Kidney epithelial cell (primary cell): ENCODE data around the gene BAD. TPM values are rescaled to one million over a fixed set of nuclear protein-coding genes. Genes with fewer than 3 reads are reported as not detected.

Experiments used
- DNase-seq: peaks from one replicate; pipeline ENCODE4 v3.0.0-alpha.2; 2010; ENCODE audit warnings: low read depth
- H3K27me3 ChIP-seq: 2 replicates; pipeline ENCODE4 v1.6.0; 2011; ENCODE audit warnings: low read length; ENCODE audit not compliant: control insufficient read depth, insufficient read depth
- H3K36me3 ChIP-seq: 2 replicates; pipeline ENCODE4 v1.5.1; 2011; ENCODE audit warnings: low read length; ENCODE audit not compliant: control insufficient read depth, insufficient read depth
- H3K4me3 ChIP-seq: 2 replicates; pipeline ENCODE4 v1.5.1; 2011; ENCODE audit warnings: low read depth, mild to moderate bottlenecking, control low read depth, low read length
- total RNA-seq: library from RNA; depleted of rRNA; stranded (reverse); fragments of >200 nt; gene quantifications from 2 replicates; pipeline ENCODE4 v1.2.3, GENCODE V29; 2015
- TF ChIP-seq, protein P1 (sequence below): IDR thresholded peaks from 2 replicates; pipeline ENCODE4 v1.5.1; 2011; ENCODE audit warnings: mild to moderate bottlenecking, moderate library complexity, low read length, control low read depth, inconsistent platforms; ENCODE audit not compliant: insufficient read depth, poor library complexity, severe bottlenecking

BAD gene
- total RNA-seq, 1 donor from 2014 or later, result 118 TPM

- no peaks in the 10 kb centered on the region for H3K36me3 ChIP-seq
- TF ChIP-seq, protein P1, sequence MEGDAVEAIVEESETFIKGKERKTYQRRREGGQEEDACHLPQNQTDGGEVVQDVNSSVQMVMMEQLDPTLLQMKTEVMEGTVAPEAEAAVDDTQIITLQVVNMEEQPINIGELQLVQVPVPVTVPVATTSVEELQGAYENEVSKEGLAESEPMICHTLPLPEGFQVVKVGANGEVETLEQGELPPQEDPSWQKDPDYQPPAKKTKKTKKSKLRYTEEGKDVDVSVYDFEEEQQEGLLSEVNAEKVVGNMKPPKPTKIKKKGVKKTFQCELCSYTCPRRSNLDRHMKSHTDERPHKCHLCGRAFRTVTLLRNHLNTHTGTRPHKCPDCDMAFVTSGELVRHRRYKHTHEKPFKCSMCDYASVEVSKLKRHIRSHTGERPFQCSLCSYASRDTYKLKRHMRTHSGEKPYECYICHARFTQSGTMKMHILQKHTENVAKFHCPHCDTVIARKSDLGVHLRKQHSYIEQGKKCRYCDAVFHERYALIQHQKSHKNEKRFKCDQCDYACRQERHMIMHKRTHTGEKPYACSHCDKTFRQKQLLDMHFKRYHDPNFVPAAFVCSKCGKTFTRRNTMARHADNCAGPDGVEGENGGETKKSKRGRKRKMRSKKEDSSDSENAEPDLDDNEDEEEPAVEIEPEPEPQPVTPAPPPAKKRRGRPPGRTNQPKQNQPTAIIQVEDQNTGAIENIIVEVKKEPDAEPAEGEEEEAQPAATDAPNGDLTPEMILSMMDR, result no peak
- H3K27me3 ChIP-seq, result peaks cover 76% of the 10 kb centered on the region
- no peak overlapping the region for H3K4me3 ChIP-seq
- DNase-seq, result no peak
Measured at GRCh38 chr11:64297699-64298358, 13.4 kb upstream of the BAD start.

DNA sequence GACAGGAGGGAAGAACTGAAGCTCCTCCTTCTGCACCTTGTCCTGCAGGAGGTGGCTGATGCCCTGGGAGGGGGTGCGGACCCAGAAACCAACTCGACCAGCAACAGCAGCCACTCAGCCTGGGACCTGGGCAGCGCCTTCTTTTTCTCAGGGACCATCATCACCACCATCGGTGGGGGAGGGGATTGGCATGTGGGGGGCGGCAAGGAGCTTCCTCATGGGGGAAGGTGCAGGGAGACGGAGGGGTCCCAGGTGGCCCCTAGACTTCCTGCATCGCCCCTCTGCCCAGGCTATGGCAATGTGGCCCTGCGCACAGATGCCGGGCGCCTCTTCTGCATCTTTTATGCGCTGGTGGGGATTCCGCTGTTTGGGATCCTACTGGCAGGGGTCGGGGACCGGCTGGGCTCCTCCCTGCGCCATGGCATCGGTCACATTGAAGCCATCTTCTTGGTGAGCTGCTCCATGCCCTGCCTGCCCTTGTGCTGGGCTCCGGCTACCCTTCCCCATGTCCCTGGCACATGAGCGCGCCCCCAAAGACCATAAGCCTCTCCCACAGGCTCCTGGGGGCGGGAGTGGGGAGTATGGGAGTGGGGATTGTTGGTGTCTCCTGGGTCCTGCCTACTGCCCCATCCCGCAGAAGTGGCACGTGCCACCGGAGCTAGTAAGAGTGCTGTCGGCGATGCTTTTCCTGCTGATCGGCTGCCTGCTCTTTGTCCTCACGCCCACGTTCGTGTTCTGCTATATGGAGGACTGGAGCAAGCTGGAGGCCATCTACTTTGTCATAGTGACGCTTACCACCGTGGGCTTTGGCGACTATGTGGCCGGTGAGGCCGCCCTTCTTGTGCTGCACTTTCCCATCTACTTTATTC lies 12.6 kb upstream of the BAD start:
- no peak for DNase-seq
- H3K36me3 ChIP-seq, result no peaks in the 10 kb centered on the region
- no peak overlapping the region for H3K4me3 ChIP-seq
- peaks cover 83% of the 10 kb centered on the region for H3K27me3 ChIP-seq
- TF ChIP-seq, protein P1, result no peak

- H3K27me3 ChIP-seq, result peaks cover 91% of the 10 kb centered on the region
Measured at GRCh38 chr11:64296236-64296635, 11.8 kb upstream of the BAD start.

GRCh38 chr11:64295760-64296159 lies 11.3 kb upstream of the BAD start:
- TF ChIP-seq, protein P1, result no peak
- no peaks in the 10 kb centered on the region for H3K36me3 ChIP-seq
- no peak for DNase-seq
- H3K4me3 ChIP-seq, result no peak overlapping the region
- H3K27me3 ChIP-seq, result peaks cover 93% of the 10 kb centered on the region

More at GRCh38 chr11:64296236-64296635, 11.8 kb upstream of the BAD start:
- no peak overlapping the region for H3K4me3 ChIP-seq
- no peak for DNase-seq
- TF ChIP-seq, protein P1, result no peak
- no peaks in the 10 kb centered on the region for H3K36me3 ChIP-seq

DNA sequence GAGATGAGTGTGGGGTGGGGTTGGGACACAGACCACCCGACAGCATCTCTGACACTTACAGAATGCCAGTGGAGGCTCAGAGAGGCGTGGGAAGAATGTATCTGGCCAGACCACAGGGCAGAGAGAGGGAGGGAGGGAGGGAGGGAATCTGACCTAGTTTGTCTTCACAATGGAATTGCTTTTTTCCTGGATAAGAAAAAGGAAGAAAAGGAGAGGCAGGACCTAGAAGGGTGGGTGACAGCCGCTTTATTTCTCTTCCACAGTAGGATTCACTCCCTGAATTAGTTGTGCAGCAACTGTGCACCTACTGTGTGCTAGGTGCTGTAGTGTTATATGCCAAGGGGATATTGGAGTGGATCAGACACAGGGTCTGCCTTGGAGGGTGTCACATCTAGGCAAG lies 10.3 kb upstream of the BAD start:
- no peak for DNase-seq
- no peaks in the 10 kb centered on the region for H3K36me3 ChIP-seq
- peaks cover 91% of the 10 kb centered on the region for H3K27me3 ChIP-seq
- TF ChIP-seq, protein P1, result no peak
- H3K4me3 ChIP-seq, result no peak overlapping the region
